ENCODE results near the gene LTO1. TPM values are rescaled to one million over a fixed set of nuclear protein-coding genes. Genes with fewer than 3 reads are reported as not detected.

LTO1 gene
- polyA plus RNA-seq, 1 of the 3 experiments (the other 2 are of a cell fraction) = 30.8 TPM

- H3K4me1 ChIP-seq (ENCODE audit: control insufficient read depth in 1 of 2, insufficient read depth in 2 of 2, low read depth in 1 of 2, low read length in 1 of 2) = peaks cover 0 to 19% of the 10 kb centered on the region in 2 experiments; a peak in 2 of 4 replicates
- H3K4me2 ChIP-seq = no peak overlapping the region
- H3K9me3 ChIP-seq = no peaks in the 10 kb centered on the region
- no peak overlapping the region; a peak in 1 of 4 replicates for H3K4me3 ChIP-seq (ENCODE audit: low read depth in 2 of 2, low read length in 1 of 2)
- H2AFZ ChIP-seq (ENCODE audit: low read depth) = no peak overlapping the region
- H3F3A ChIP-seq (replicated peaks; ENCODE audit: insufficient read depth) = peaks cover 3% of the 10 kb centered on the region
- no peak overlapping the region for H3K27ac ChIP-seq (ENCODE audit: low read depth in 2 of 2, low read length in 1 of 2)
- ChIA-PET POLR2A (no interaction called here), CTCF (interaction anchor here (0.7 to 4.3 kb wide), 9 partner anchors 13 to 212 kb away, joined by 3 to 34 read pairs (median 5); no protein-coding TSS in a partner anchor)
- TF ChIP-seq RAD21 (IDR thresholded peaks at IDR 0.05; ENCODE audit: low read length) (no peak), RFX5 (IDR thresholded peaks at IDR 0.05; ENCODE audit: low read length) (no peak), SMC3 (IDR thresholded peaks at IDR 0.05; ENCODE audit: low read depth, low read length) (no peak), RXRA (IDR thresholded peaks at IDR 0.05; ENCODE audit: borderline replicate concordance, low read depth) (no peak), FOXM1 (IDR thresholded peaks at IDR 0.05; ENCODE audit: low read depth) (no peak), GATA2 (CRISPR knock-in tag; IDR thresholded peaks at IDR 0.05) (no peak), CTCF (IDR thresholded peaks at IDR 0.05) (no peak), ELF1 (IDR thresholded peaks at IDR 0.05) (no peak)
- no peaks in the 10 kb centered on the region for H4K20me1 ChIP-seq (ENCODE audit: insufficient read depth)
- H3K9me2 ChIP-seq = no peaks in the 10 kb centered on the region
- peaks cover 38% of the 10 kb centered on the region for H3K27me3 ChIP-seq (ENCODE audit: insufficient read depth)
- no peaks in the 10 kb centered on the region for H3K36me3 ChIP-seq (replicated peaks in 1 of 2; ENCODE audit: control insufficient read depth in 1 of 2, insufficient read depth in 2 of 2, low read length in 1 of 2)
- H3K79me2 ChIP-seq (ENCODE audit: insufficient read depth) = no peaks in the 10 kb centered on the region
- 33% methylated on average over 20 of the region's 34 CpGs for WGBS (ENCODE audit: low lambda C conversion rate)
- no peak for DNase-seq
- H3K9ac ChIP-seq = no peak overlapping the region
Observed at GRCh38 chr11:69703453-69703767, 28.3 kb upstream of the LTO1 start.

GRCh38 chr11:69702769-69703452 is 27.8 kb upstream of the LTO1 start:
- H2AFZ ChIP-seq (ENCODE audit: low read depth) = no peak overlapping the region
- peaks cover 0 to 19% of the 10 kb centered on the region in 2 experiments; a peak in 2 of 4 replicates for H3K4me1 ChIP-seq (ENCODE audit: control insufficient read depth in 1 of 2, insufficient read depth in 2 of 2, low read depth in 1 of 2, low read length in 1 of 2)
- WGBS (ENCODE audit: low lambda C conversion rate) = 61% methylated on average over 28 of the region's 45 CpGs
- H3K9me3 ChIP-seq = no peaks in the 10 kb centered on the region
- no peak overlapping the region for H3K4me2 ChIP-seq
- ChIA-PET POLR2A (no interaction called here), CTCF (interaction anchor here (0.7 to 4.3 kb wide), 5 partner anchors 13 to 213 kb away, joined by 3 to 34 read pairs (median 21); no protein-coding TSS in a partner anchor)
- H4K20me1 ChIP-seq (ENCODE audit: insufficient read depth) = no peaks in the 10 kb centered on the region
- DNase-seq = no peak
- H3K4me3 ChIP-seq (ENCODE audit: low read depth in 2 of 2, low read length in 1 of 2) = no peak overlapping the region
- TF ChIP-seq RCOR1 (IDR thresholded peaks at IDR 0.05; ENCODE audit: low read length) (no peak), MAX (IDR thresholded peaks at IDR 0.05; ENCODE audit: low read depth) (no peak), JUND (IDR thresholded peaks at IDR 0.05) (no peak), RAD21 (IDR thresholded peaks at IDR 0.05; ENCODE audit: low read length) (no peak)
- peaks cover 38% of the 10 kb centered on the region for H3K27me3 ChIP-seq (ENCODE audit: insufficient read depth)
- H3F3A ChIP-seq (replicated peaks; ENCODE audit: insufficient read depth) = peaks cover 3% of the 10 kb centered on the region
- no peaks in the 10 kb centered on the region for H3K36me3 ChIP-seq (replicated peaks in 1 of 2; ENCODE audit: control insufficient read depth in 1 of 2, insufficient read depth in 2 of 2, low read length in 1 of 2)
- no peak overlapping the region for H3K27ac ChIP-seq (ENCODE audit: low read depth in 2 of 2, low read length in 1 of 2)
- no peaks in the 10 kb centered on the region for H3K79me2 ChIP-seq (ENCODE audit: insufficient read depth)
- H3K9me2 ChIP-seq = no peaks in the 10 kb centered on the region
- H3K9ac ChIP-seq = no peak overlapping the region
